Astrocyte of the cerebellum (primary cell): ENCODE results near the gene PRSS50.
A peak's percentile ranks its signal among the peaks of the same experiment; 100 is the strongest.

Experiments used
- DNase-seq: peaks from one replicate; pipeline ENCODE4 v3.0.0-alpha.2; 2011; ENCODE audit warnings: low read depth
- H3K4me3 ChIP-seq: 2 replicates; pipeline ENCODE4 v1.5.1; 2011; ENCODE audit warnings: mild to moderate bottlenecking, low read depth, low read length, moderate library complexity
- in situ Hi-C: cut with HindIII; loops from 2 replicates; pipeline ENCODE4 v1.10.0; 2017; ENCODE audit warnings: low sequenced_read_pairs
- TF ChIP-seq, protein P1 (sequence below): IDR thresholded peaks from 2 replicates; pipeline ENCODE4 v1.5.1; 2012; ENCODE audit warnings: low read length, low read depth, moderate library complexity, mild to moderate bottlenecking; ENCODE audit errors: missing control alignments

PRSS50 gene

DNA sequence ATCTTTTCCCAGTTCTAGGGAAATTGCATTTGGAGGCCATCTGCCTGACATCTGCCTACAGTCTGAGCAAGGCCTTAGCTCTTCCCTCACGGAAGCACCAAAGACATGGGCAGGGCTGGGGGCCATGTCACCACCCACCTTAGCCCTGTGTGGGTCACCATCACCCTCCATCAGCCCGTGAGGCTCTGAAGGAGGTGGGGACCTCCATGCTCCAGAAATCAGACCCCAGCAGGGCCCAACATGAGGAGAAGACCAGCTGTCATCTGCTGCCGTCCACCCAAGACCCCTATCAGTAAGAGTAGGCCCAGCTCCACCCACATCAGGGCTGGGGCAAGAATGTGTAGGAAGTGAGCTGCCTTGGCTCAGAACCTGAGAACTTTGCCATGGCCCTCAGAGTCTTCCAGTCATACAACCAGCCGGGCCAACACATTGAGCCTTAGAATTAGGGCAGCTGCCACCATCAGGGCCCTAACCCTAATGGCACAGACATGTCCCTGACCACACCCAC, 14.6 kb downstream of the PRSS50 start:
- DNase-seq = no peak
- H3K4me3 ChIP-seq = no peak overlapping the region
- TF ChIP-seq, protein P1, sequence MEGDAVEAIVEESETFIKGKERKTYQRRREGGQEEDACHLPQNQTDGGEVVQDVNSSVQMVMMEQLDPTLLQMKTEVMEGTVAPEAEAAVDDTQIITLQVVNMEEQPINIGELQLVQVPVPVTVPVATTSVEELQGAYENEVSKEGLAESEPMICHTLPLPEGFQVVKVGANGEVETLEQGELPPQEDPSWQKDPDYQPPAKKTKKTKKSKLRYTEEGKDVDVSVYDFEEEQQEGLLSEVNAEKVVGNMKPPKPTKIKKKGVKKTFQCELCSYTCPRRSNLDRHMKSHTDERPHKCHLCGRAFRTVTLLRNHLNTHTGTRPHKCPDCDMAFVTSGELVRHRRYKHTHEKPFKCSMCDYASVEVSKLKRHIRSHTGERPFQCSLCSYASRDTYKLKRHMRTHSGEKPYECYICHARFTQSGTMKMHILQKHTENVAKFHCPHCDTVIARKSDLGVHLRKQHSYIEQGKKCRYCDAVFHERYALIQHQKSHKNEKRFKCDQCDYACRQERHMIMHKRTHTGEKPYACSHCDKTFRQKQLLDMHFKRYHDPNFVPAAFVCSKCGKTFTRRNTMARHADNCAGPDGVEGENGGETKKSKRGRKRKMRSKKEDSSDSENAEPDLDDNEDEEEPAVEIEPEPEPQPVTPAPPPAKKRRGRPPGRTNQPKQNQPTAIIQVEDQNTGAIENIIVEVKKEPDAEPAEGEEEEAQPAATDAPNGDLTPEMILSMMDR = no peak
- in situ Hi-C loops = no loop called here

- no peak overlapping the region for H3K4me3 ChIP-seq
- in situ Hi-C loops = no loop called here
- TF ChIP-seq, protein P1 = no peak
- DNase-seq = no peak
Measured at GRCh38 chr3:46702246-46703012, 15.2 kb downstream of the PRSS50 start.

GRCh38 chr3:46701181-46701939, 16.3 kb downstream of the PRSS50 start, which contains the start of gene TMIE:
Gene TMIE (plus strand): TSS chr3:46701392. CDS start chr3:46701488, 96 bp downstream.
- TF ChIP-seq, protein P1 = no peak
- in situ Hi-C loops = no loop called here
- H3K4me3 ChIP-seq = peak within 1 kb of the TSS; percentile 19
- no peak for DNase-seq

DNA sequence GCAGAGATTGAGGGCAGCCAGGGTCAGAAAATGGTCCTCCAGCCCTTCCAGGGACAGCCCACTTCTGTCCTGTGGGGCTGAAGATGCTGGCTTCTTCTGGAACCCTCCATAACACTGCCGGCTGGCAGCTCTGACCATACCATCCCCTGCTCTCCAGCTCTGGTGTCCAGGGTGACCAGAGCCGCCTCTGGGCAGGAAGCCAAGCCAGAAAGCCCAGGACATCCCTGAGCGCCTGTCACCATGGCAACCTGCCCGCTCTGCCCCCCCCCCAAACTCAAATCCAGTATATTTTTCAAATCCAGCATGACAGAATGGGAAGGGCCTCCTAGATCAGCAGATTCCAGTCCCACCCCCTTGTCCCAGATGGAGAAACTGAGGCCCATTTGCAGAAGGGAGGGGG, 16.9 kb downstream of the PRSS50 start:
- TF ChIP-seq, protein P1 = no peak

GRCh38 chr3:46699676-46700523, 17.8 kb downstream of the PRSS50 start:
- in situ Hi-C loops = loop anchor here (25.0 kb wide), 1 partner anchor 87 kb away; no protein-coding TSS in a partner anchor
- no peak for DNase-seq
- TF ChIP-seq, protein P1 = no peak
- no peak overlapping the region for H3K4me3 ChIP-seq

More for the DNA sequence above, 16.9 kb downstream of the PRSS50 start:
- in situ Hi-C loops = no loop called here
- DNase-seq = no peak
- no peak overlapping the region for H3K4me3 ChIP-seq
